Measurements from ENCODE around the gene TCF7L1.
"Not testable (repeated sequence)": the region's sequence is repeated elsewhere in the genome, so short reads cannot be mapped to it uniquely, and the experiment has no call there.

The TCF7L1 gene

DNA sequence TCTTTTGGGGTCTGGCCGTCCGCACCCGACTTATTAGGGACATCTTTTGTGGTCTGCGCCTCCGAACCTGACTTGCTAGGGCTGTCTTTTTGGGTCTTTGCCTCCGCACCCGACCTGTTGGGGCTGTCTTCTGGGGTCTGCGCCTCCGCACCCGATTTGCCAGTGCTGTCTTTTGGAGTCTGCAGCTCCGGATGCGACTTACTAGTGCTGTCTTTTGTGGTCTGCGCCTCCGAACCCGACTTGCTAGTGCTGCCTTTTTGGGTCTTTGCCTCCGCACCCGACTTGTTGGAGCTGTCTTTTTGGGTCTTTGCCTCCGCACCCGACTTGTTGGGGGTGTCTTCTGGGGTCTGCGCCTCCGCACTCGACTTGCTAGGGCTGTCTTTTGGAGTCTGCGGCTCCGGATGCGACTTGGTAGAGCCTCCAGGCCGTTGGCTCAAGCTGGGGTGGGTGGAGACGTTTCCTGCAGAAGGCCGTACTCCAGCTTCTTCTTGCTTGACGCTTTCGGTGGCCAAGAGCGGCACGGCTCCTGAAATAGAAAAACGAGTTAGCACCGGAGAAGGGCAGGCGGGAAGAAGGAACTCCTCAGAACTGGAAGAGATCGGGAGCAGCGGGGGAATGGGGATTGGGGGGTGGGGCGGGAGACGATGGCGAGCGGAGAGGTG, 194.1 kb downstream of the TCF7L1 start:
- TF ChIP-seq, protein P1, sequence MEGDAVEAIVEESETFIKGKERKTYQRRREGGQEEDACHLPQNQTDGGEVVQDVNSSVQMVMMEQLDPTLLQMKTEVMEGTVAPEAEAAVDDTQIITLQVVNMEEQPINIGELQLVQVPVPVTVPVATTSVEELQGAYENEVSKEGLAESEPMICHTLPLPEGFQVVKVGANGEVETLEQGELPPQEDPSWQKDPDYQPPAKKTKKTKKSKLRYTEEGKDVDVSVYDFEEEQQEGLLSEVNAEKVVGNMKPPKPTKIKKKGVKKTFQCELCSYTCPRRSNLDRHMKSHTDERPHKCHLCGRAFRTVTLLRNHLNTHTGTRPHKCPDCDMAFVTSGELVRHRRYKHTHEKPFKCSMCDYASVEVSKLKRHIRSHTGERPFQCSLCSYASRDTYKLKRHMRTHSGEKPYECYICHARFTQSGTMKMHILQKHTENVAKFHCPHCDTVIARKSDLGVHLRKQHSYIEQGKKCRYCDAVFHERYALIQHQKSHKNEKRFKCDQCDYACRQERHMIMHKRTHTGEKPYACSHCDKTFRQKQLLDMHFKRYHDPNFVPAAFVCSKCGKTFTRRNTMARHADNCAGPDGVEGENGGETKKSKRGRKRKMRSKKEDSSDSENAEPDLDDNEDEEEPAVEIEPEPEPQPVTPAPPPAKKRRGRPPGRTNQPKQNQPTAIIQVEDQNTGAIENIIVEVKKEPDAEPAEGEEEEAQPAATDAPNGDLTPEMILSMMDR (conservative IDR thresholded peaks at IDR 0.05; ENCODE audit: low read depth, low read length), result no peak
- H3K4me3 ChIP-seq (ENCODE audit: low read length), result peak overlapping the region; percentile 88
- DNase-seq (ENCODE audit: low read depth), result no peak

DNA sequence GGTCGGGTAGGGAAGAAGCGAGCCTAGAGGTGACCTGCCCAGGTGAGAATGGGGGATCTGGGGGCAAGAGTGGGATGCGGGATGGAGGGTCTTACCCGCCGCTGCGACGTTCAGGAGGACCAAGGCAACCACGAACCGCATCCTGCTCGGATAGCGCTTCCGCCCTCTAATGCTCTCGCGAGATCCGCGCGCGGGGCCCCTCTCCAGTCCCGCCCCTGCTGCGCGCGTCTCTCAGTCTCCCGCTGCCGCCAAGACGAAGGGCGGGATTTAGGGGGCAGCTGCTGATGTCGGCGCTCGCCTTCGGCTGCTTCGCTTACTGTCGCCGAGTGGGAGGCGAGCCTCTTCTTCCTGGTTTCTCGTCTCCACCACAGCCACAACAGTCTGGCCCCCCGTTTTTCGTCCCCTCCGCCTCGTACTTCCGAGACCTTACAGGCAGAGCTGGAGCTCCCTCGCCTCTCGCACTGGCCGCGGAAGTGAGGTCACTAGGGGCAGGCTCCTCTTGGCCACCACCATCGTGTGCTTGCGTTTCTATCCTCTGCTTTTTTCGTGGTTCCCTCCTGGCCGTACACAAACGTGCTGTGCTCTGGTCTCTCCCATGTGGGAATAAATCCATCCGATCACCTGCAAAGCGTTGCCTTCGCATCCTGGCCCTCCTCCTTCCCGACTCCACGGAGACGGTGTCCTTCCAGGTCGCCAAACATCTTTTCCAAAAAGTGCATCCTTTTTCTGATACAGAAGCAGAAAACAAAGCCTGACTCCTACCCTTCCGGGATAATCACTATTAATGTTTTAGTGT, 194.8 kb downstream of the TCF7L1 start, which contains the start of gene TGOLN2:
TGOLN2 (minus strand) TSS at position 168 of the 796 bp plus-strand sequence; CDS start at position 141, 27 bp downstream.
- TF ChIP-seq, protein P1 (conservative IDR thresholded peaks at IDR 0.05; ENCODE audit: low read depth, low read length), result no peak
- peak; percentile 56 for DNase-seq (ENCODE audit: low read depth)
- H3K4me3 ChIP-seq (ENCODE audit: low read length), result peak within 1 kb of the TSS; percentile 88

DNA sequence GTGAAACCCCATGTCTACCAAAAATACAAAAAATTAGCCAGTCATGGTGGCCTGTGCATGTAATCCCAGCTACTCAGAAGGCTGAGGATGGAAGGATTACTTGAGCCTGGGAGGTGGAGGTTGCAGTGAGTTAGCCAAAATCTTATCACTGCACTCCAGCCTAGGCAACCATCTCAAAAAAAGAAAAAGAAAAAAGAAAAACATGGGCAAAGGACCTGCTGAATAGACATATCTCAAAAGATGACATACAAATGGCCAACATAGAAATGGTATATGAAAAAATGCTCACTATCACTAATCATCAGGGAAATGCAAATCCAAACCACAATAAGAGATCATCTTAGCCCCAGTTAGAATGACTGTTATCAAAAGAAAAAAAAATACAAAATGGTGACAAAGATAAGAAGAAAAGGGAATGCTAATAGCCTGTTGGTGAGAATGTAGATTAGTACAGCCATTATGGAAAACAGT, 196.0 kb downstream of the TCF7L1 start:
- TF ChIP-seq, protein P1 (conservative IDR thresholded peaks at IDR 0.05; ENCODE audit: low read depth, low read length), result no peak
- H3K4me3 ChIP-seq (ENCODE audit: low read length), result no peak overlapping the region
- DNase-seq (ENCODE audit: low read depth), result no peak

DNA sequence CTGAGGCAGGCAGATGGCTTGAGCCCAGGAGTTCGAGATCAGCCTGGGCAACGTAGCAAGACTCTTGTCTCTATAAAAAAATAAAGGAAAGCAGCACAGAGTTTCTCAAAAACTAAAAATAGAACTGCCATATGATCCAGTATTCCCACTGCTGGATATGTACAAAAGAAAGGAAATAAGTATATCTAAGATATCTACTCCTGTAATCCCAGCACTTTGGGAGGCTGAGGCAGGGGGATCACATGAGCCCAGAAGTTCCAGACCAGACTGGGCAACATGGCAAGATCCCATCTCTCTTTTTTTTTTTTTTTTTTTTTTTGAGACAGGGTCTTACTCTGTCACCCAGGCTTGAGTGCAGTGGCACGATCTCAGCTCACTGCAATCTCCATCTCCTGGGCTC, 196.5 kb downstream of the TCF7L1 start:
- DNase-seq (ENCODE audit: low read depth); H3K4me3 ChIP-seq (ENCODE audit: low read length): not testable (repeated sequence)

DNA sequence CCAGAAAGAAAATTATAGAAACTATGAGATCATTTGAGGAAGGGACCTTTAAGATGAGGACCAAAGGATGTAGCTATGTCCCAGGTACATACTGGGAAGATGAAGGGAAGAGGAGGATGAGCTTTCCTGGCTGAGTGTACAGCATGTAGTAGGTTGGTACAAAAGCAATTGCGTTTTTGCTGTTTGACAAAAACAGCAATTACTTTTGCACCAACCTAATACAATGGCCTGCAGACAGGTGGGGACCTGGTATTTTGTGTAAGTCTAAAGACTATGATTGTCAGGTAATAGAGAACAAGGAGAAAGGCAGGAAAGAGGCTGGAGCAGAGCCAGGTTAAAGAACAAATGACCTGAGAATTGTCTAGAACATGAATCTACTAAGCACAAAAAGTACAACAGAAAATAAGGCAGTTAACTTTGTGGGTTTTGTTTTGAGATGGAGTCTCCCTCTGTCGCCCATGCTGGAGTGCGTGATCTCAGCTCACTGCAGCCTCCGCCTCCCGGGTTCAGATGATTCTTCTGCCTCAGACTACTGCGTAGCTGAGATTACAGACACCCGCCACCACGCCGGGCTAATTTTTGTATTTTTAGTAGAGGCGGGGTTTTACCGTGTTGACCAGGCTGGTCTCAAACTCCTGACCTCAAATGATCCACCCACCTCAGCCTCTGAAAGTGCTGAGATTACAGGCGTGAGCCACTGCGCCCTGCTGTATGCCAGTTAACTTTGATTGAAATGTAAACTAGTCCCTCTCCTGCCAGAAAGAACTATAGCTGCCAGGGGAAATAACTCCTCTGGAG, 197.8 kb downstream of the TCF7L1 start:
- H3K4me3 ChIP-seq (ENCODE audit: low read length), result no peak overlapping the region
- no peak for DNase-seq (ENCODE audit: low read depth)
- TF ChIP-seq, protein P1 (conservative IDR thresholded peaks at IDR 0.05; ENCODE audit: low read depth, low read length), result no peak

DNA sequence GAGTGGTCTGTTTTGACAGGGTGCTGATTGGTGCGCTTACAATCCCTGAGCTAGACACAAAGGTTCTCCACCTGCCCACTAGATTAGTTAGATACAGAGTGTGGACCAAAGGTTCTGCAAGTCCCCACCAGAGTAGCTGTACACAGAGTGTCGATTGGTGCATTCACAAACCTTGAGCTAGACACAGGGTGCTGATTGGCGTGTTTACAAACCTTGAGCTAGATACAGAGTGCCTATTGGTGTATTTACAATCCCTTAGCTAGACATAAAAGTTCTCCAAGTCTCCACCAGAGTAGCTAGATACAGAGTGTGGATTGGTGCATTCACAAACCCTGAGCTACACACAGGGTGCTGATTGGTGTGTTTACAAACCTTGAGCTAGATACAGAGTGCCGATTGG, 200.7 kb downstream of the TCF7L1 start:
- DNase-seq (ENCODE audit: low read depth); H3K4me3 ChIP-seq (ENCODE audit: low read length): not testable (repeated sequence)

DNA sequence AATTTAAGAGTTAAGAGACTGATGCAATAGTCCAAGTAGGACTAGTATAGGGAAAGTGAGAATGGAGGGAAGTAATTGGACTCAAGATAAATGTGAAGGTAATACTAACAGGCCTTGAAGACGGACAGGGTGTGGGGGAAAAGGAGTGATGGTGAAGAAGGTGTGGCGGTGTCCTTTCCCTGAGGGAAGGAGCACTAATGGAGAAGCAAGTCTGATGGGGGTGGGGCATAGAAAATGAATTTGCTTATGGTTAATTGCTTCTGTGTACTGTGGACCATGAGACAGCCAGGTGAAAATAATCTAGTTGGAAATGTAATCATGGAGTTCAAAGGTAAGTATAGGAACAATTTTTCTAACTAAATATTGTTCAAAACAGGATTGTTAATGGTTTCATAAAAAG, 201.7 kb downstream of the TCF7L1 start:
- TF ChIP-seq, protein P1 (conservative IDR thresholded peaks at IDR 0.05; ENCODE audit: low read depth, low read length), result no peak
- H3K4me3 ChIP-seq (ENCODE audit: low read length), result no peak overlapping the region
- no peak for DNase-seq (ENCODE audit: low read depth)

All from retinal pigment epithelial cell (primary cell).